Esophagus squamous epithelium (tissue), 4 donors: ENCODE measurements around the gene DST.

Experiments
- POLR2A ChIP-seq, 4 donors: fragments of 450-650 bp; IDR thresholded peaks; one replicate each; pipeline ENCODE4 v1.6.1; 2017; ENCODE audit warnings: antibody characterized with exemption in 4 of 4, mild to moderate bottlenecking in 4 of 4, moderate library complexity in 3 of 4
- TF ChIP-seq, protein P1 (sequence below), 6 experiments: fragments of 450-650 bp in 4 of 6; fragments of 200-600 bp in 2 of 6; sonication (generic) in 2 of 6; IDR thresholded peaks; one replicate each; pipeline ENCODE4 v1.5.1; 2016 to 2019; ENCODE audit warnings: antibody characterized with exemption in 6 of 6, mild to moderate bottlenecking in 4 of 6, moderate library complexity in 4 of 6

- TF ChIP-seq, protein P1, sequence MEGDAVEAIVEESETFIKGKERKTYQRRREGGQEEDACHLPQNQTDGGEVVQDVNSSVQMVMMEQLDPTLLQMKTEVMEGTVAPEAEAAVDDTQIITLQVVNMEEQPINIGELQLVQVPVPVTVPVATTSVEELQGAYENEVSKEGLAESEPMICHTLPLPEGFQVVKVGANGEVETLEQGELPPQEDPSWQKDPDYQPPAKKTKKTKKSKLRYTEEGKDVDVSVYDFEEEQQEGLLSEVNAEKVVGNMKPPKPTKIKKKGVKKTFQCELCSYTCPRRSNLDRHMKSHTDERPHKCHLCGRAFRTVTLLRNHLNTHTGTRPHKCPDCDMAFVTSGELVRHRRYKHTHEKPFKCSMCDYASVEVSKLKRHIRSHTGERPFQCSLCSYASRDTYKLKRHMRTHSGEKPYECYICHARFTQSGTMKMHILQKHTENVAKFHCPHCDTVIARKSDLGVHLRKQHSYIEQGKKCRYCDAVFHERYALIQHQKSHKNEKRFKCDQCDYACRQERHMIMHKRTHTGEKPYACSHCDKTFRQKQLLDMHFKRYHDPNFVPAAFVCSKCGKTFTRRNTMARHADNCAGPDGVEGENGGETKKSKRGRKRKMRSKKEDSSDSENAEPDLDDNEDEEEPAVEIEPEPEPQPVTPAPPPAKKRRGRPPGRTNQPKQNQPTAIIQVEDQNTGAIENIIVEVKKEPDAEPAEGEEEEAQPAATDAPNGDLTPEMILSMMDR (IDR thresholded peaks at IDR 0.05): no peak
- TF ChIP-seq POLR2A (IDR thresholded peaks at IDR 0.05): no peak
Observed at GRCh38 chr6:56505512-56506260, 137.0 kb downstream of the DST start.
